GM12878 (cell line): ENCODE results near the gene TDRD9.

Experiments
- ATF7 ChIP-seq: fragments of 450-650 bp; IDR thresholded peaks from 2 replicates; pipeline ENCODE4 v1.6.1; 2016; ENCODE audit warnings: low read depth, mild to moderate bottlenecking
- BHLHE40 ChIP-seq, 2 experiments: fragments of 450-650 bp in 1 of 2; IDR thresholded peaks; 2 replicates each; pipeline ENCODE4 v1.6.1; 2011 to 2017; ENCODE audit warnings: low read depth in 2 of 2, borderline replicate concordance in 1 of 2, improper control_type of control experiment in 1 of 2, low read length in 1 of 2, mild to moderate bottlenecking in 1 of 2
- FOXK2 ChIP-seq: fragments of 450-650 bp; IDR thresholded peaks from 2 replicates; pipeline ENCODE4 v1.6.1; 2017; ENCODE audit warnings: mild to moderate bottlenecking, moderate library complexity
- HDGF ChIP-seq: fragments of 450-650 bp; IDR thresholded peaks from 2 replicates; pipeline ENCODE4 v1.6.1; 2016; ENCODE audit warnings: antibody characterized with exemption
- RAD21 ChIP-seq: IDR thresholded peaks from 2 replicates; pipeline ENCODE4 v1.6.1; 2011; ENCODE audit warnings: mild to moderate bottlenecking, low read depth, low read length, moderate library complexity; ENCODE audit not compliant: insufficient read depth
- RAD51 ChIP-seq: fragments of 450-650 bp; IDR thresholded peaks from 2 replicates; pipeline ENCODE4 v1.6.1; 2016; ENCODE audit warnings: moderate library complexity, mild to moderate bottlenecking, inconsistent platforms
- RFX5 ChIP-seq: IDR thresholded peaks from 2 replicates; pipeline ENCODE4 v1.6.1; 2011; ENCODE audit warnings: low read depth, low read length, improper control_type of control experiment
- SPI1 ChIP-seq: IDR thresholded peaks from 2 replicates; pipeline ENCODE4 v1.6.1; 2011; ENCODE audit warnings: low read depth, mild to moderate bottlenecking, low read length, moderate library complexity, borderline replicate concordance; ENCODE audit not compliant: insufficient read depth
- SUZ12 ChIP-seq: fragments of 200-600 bp; sonication (generic); IDR thresholded peaks from one replicate; pipeline ENCODE4 v1.6.1; 2018; ENCODE audit warnings: antibody characterized with exemption, mild to moderate bottlenecking; ENCODE audit not compliant: unreplicated experiment
- TF ChIP-seq, protein P1 (sequence below): IDR thresholded peaks from 2 replicates; pipeline ENCODE4 v1.6.1; 2011; ENCODE audit warnings: borderline replicate concordance, low read depth, mild to moderate bottlenecking, moderate library complexity, low read length; ENCODE audit not compliant: insufficient read depth, poor library complexity, severe bottlenecking
- TF ChIP-seq, protein P2 (sequence below): IDR thresholded peaks from 2 replicates; pipeline ENCODE4 v1.6.1; 2012; ENCODE audit warnings: mild to moderate bottlenecking, low read depth, low read length
- TF ChIP-seq, protein P3 (sequence below): IDR thresholded peaks from 2 replicates; pipeline ENCODE4 v1.6.1; 2012; ENCODE audit warnings: low read depth, low read length, improper control_type of control experiment
- TF ChIP-seq, protein P4 (sequence below): IDR thresholded peaks from 2 replicates; pipeline ENCODE4 v1.6.1; 2012; ENCODE audit warnings: low read length, inconsistent platforms
- TF ChIP-seq, protein P5 (sequence below), 3 experiments: IDR thresholded peaks in 2 of 3; conservative IDR thresholded peaks in 1 of 3; 2 replicates each; pipeline ENCODE4 v1.5.1; 2011; ENCODE audit warnings: low read depth in 3 of 3, low read length in 3 of 3, mild to moderate bottlenecking in 3 of 3, control low read depth in 2 of 3, moderate library complexity in 2 of 3, inconsistent platforms in 1 of 3, mixed read lengths in 1 of 3; ENCODE audit not compliant: control insufficient read depth in 2 of 3, insufficient read depth in 1 of 3; ENCODE audit errors: extremely low read depth in 1 of 3

DNA sequence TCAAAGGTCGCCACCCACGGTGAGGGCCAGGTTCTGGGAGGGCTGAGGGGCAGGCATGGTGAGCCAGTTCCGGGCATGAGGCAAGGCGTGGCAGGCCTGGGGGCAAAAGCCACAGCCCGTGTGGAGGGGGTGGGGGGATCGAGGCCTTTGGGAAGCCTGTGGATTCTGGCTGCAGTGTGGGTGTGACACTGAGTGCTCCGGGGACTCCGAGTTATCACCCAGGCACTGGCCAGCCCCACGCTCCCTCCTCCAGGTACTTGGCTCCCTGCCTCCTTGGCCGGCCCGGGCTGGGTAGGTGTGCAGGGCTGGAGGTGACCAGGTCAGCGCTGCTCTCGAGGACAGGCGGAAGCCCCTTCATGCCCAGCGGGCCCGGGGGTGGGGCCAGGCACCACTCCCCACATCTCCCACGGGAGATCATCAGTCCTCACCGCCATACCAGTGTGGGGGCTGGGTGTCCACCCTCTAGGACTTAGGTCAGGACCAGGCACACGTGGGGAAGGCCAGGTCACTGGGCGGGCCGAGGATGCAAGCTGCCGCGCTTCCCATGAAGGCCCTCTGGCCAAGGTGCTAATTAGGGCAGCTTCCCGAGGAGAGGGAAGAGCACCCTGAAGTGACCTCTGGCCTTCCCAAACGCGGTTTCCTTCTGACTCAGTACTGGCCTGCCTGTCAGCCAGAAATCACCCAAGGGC is 34.1 kb upstream of the TDRD9 start:
- TF ChIP-seq FOXK2 = no peak
- TF ChIP-seq, protein P1, sequence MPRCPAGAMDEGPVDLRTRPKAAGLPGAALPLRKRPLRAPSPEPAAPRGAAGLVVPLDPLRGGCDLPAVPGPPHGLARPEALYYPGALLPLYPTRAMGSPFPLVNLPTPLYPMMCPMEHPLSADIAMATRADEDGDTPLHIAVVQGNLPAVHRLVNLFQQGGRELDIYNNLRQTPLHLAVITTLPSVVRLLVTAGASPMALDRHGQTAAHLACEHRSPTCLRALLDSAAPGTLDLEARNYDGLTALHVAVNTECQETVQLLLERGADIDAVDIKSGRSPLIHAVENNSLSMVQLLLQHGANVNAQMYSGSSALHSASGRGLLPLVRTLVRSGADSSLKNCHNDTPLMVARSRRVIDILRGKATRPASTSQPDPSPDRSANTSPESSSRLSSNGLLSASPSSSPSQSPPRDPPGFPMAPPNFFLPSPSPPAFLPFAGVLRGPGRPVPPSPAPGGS = no peak
- no peak for TF ChIP-seq HDGF
- TF ChIP-seq, protein P2, sequence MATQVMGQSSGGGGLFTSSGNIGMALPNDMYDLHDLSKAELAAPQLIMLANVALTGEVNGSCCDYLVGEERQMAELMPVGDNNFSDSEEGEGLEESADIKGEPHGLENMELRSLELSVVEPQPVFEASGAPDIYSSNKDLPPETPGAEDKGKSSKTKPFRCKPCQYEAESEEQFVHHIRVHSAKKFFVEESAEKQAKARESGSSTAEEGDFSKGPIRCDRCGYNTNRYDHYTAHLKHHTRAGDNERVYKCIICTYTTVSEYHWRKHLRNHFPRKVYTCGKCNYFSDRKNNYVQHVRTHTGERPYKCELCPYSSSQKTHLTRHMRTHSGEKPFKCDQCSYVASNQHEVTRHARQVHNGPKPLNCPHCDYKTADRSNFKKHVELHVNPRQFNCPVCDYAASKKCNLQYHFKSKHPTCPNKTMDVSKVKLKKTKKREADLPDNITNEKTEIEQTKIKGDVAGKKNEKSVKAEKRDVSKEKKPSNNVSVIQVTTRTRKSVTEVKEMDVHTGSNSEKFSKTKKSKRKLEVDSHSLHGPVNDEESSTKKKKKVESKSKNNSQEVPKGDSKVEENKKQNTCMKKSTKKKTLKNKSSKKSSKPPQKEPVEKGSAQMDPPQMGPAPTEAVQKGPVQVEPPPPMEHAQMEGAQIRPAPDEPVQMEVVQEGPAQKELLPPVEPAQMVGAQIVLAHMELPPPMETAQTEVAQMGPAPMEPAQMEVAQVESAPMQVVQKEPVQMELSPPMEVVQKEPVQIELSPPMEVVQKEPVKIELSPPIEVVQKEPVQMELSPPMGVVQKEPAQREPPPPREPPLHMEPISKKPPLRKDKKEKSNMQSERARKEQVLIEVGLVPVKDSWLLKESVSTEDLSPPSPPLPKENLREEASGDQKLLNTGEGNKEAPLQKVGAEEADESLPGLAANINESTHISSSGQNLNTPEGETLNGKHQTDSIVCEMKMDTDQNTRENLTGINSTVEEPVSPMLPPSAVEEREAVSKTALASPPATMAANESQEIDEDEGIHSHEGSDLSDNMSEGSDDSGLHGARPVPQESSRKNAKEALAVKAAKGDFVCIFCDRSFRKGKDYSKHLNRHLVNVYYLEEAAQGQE = no peak
- TF ChIP-seq SPI1 = no peak
- TF ChIP-seq, protein P3, sequence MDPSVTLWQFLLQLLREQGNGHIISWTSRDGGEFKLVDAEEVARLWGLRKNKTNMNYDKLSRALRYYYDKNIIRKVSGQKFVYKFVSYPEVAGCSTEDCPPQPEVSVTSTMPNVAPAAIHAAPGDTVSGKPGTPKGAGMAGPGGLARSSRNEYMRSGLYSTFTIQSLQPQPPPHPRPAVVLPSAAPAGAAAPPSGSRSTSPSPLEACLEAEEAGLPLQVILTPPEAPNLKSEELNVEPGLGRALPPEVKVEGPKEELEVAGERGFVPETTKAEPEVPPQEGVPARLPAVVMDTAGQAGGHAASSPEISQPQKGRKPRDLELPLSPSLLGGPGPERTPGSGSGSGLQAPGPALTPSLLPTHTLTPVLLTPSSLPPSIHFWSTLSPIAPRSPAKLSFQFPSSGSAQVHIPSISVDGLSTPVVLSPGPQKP = no peak
- TF ChIP-seq, protein P4, sequence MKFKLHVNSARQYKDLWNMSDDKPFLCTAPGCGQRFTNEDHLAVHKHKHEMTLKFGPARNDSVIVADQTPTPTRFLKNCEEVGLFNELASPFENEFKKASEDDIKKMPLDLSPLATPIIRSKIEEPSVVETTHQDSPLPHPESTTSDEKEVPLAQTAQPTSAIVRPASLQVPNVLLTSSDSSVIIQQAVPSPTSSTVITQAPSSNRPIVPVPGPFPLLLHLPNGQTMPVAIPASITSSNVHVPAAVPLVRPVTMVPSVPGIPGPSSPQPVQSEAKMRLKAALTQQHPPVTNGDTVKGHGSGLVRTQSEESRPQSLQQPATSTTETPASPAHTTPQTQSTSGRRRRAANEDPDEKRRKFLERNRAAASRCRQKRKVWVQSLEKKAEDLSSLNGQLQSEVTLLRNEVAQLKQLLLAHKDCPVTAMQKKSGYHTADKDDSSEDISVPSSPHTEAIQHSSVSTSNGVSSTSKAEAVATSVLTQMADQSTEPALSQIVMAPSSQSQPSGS = no peak
- no peak for TF ChIP-seq RAD51
- no peak for TF ChIP-seq SUZ12
- TF ChIP-seq RFX5 = no peak
- no peak for TF ChIP-seq RAD21
- no peak for TF ChIP-seq ATF7
- no peak for TF ChIP-seq BHLHE40 (IDR thresholded peaks at IDR 0.05; ENCODE audit: borderline replicate concordance in 1 of 2, low read depth in 2 of 2, low read length in 1 of 2)
- TF ChIP-seq, protein P5, sequence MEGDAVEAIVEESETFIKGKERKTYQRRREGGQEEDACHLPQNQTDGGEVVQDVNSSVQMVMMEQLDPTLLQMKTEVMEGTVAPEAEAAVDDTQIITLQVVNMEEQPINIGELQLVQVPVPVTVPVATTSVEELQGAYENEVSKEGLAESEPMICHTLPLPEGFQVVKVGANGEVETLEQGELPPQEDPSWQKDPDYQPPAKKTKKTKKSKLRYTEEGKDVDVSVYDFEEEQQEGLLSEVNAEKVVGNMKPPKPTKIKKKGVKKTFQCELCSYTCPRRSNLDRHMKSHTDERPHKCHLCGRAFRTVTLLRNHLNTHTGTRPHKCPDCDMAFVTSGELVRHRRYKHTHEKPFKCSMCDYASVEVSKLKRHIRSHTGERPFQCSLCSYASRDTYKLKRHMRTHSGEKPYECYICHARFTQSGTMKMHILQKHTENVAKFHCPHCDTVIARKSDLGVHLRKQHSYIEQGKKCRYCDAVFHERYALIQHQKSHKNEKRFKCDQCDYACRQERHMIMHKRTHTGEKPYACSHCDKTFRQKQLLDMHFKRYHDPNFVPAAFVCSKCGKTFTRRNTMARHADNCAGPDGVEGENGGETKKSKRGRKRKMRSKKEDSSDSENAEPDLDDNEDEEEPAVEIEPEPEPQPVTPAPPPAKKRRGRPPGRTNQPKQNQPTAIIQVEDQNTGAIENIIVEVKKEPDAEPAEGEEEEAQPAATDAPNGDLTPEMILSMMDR (IDR thresholded peaks at IDR 0.05 in 2 of 3, conservative IDR thresholded peaks at IDR 0.05 in 1 of 3; ENCODE audit: control insufficient read depth in 2 of 3, extremely low read depth in 1 of 3, insufficient read depth in 1 of 3, low read depth in 3 of 3, low read length in 3 of 3) = no peak
